ELF-1 (cell line): ENCODE measurements around the gene HKDC1.

Experiments used
- DNase-seq: peaks from one replicate; pipeline ENCODE4 v3.0.0-alpha.2; 2016; ENCODE audit warnings: low read depth, low spot score

HKDC1 gene

DNA sequence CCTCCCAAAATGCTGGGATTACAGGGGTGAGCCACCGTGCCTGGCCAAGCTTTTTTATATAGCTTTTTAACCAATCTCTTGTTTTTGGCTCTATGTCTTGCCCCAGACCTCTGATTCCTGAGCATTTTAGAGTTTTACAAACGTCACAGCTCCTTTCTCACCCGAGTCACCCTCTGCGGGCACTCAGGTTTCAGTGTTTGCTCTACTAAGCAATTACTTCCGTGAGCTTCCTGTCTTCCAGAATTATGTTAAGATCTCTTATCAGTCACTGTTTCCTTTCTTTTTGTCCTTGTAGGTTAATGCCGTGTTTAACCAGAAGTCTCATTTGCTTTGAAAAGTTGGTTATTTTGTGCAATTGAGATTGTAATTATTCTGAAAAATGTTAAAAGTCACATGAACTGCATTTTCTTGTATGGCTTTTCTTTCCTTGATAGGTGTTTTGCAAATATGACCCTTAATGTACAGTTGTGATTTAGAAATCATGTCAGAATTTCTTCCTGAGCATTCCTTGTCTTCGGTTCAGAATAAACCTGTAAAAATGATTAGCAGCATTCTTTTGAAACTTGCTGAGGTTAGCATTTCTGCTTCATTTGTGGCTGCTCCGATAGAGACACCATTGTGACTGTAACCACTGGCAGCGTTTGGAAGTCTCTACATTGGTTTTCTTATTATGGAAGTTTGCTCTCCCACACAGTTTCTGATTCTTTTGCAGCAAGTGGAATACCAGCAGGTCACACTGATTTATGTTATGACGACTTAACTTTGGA lies 4.5 kb upstream of the HKDC1 start:
- no peak for DNase-seq

DNA sequence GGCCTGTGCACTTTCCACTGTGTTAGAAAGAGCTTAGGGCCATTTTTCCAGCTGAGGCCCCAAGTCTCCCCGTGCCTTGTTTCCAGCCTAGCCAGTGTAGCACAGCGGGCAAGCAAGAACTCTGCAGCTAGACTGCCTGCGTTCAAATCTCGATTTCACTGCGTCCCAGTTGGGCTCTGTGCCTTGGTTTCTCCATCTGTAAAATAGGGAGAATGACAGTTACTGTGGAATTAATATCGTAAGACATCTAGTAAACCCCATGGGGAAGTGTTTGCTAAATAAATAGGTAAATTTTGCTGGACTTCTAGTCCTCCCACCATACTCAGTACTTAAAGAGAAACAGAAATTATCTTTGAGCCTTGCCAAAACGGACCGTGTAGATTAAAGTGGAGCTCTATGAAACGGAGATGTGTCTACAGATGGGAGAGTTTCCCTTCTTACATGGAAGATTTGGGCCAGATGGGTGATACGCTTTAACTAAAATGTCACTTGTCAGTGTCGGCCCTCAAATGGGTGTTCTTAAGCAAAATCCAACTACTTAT lies 3.5 kb upstream of the HKDC1 start:
- DNase-seq, result no peak

DNA sequence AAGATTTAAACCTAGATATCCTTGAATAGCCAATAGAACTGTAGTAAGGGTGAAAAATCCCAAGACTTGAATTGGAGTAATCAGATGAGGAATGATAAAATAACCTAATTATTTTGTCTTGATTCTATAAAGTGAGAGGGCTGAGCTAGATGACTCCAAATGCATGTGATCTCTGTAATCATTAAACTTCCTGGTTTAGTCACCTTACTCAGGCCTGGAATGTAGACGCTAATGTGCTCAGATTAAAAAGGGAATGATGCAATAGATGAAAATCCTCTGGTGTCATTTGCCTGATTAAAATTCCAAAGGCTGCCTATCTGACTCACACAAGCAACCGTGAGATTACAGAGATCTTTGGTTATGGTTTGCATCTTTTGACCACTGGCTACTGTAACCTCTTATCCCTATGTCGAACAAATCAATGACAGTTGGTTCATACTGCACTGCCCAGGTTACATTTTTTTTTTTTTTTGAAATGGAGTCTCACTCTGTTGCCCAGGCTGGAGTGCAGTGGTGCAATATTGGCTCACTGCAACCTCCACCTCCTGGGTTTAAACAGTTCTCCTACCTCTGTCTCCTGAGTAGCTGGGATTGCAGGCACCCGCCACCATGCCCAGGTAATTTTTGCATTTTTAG lies 2.9 kb upstream of the HKDC1 start:
- DNase-seq, result no peak

DNA sequence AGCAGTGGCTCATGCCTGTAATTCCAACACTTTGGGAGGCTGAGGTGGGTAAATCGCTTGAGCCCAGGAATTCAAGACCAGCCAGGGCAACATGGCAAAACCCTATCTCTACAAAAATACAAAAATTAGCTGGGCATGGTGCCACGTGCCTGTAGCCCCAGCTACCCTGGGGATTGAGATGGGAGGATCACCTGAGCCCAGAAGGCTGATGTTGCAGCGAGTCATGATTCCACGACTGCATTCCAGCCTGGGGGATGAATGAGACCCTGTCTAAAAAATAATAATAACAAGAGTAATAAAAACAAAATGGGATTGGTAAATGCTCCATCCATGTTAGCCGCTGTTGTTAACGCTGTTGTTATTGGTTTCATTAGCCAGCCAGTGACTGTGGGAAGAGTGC lies 1.3 kb upstream of the HKDC1 start:
- no peak for DNase-seq

DNA sequence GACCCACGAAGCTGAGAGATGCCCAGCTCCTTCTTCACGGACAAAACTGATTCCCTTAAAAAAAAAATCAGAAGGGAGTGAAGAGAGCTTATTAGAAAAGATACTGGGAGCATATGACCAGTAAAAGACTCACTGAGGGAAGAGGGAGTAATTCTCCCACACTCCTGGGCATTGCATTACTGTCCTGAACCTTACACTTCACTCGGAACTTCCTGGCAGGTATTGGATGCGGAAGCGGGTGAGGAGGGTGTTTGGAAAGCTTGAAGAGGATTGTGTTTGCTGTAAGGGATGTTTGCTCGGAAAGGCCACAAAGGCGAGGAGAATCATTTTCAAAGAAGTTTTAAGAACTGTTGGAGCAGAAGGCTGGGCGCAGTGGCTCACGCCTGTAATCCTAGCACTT lies 375 bp downstream of the HKDC1 start:
- DNase-seq, result no peak

DNA sequence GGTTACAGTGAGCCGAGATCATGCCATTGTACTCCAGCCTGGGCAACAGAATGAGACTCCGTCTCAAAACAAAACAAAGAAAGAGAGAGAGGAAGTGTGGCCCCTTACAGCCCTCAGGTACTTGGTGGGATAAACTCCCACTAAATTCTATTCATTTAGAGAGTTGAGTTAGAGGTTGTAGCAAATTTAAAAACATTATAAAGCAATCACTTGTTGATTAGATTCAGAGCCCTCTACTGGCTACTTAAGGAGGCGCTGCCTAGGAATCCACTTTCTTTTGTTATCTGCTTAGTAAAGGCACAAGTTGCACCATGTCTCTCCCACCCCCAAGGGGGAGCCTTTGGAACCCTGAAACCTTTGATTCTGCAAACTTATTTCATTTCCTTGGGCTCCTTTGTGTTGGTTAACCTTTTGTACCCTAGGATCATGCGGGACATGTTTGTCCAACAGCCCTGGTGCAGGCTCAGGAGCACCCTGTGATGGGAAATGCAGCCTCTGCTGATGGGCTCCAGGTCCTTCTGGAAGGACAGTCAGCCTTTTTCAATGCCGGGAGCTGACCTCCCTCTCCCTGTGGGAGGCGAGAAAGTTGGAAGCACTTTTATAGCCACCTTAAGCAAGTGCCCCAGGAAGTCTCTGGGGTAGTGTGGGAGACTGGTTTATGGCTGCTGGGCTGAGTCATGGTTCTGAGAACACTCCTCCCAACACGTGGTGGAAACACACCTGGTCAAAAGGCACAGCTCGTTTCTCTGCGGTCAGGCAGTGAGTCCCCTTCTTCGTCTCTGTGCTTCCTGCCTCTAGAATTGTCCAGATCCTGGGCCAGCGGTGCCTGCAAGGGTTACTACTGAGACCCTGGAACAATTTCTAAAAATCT lies 2.3 kb downstream of the HKDC1 start:
- DNase-seq, result peak; percentile 61

DNA sequence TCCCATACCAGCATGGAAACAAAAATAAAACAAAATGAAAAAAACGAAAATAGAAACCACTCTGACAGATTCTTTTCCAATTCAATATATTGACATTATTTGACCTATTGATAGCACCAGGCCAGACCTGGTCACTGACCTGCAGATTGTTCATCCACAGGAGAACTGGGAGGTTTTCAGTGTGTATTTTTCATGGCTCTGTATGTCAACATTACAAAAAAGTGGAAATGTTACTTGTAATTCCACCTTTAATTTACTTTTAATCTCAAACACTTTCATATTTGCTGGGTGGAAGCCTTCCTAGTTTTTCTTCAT lies 2.9 kb downstream of the HKDC1 start:
- DNase-seq, result no peak

DNA sequence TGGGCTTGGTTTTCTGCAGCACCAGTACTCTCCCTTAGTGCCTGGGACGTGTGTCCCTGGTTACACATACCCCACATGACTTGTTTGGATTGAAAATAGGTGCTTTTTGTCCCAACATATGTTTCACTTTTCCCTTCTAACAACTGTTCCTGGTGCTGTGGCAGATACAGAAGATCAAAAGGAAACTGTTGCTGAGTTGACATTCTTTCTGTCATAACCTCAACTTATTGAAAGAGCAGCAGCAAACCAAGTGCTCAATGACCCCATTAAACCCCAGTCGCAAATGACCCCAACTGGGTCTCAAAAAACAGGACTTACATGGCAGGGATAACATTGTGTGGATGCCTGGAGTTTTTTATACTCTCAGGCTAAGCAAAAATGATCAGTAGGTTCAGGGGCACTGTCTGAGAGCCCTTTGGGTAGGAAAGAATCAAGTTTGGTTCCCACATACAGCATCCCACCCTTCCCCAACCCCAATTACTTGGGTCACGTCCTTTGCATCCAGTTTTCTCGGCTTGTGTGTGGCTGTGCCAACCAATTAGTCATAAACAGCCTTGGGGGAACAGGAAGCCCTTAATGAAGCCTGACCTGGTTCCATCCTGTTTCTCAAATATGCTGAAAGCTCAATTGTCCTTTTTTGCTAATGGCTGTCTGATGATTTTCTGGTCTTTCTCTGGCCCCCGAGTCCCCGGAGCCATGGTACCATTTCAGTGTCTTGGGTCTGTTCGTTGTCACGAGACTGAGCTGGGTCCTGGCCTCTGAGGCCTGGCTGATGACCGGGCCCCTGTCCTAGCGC lies 4.9 kb downstream of the HKDC1 start:
- no peak for DNase-seq

DNA sequence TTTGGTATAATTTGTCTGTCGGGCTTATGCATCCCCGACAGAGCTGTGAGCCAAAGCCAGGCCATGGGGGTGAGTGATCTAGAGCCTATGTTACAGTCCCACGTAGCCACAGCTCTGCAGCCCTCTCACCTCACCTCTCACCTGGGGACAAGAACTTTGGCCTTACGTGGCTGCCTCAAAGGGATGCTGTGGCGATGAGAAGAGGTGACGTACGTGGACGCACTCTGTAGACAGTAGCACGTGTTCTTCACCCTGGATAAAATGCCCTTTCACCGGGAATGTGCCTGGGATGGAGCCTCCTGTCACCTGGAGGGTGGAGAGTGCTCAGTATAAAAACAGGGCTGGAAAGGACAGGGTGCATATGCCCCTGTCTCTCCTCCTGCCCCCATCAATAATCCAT lies 5.5 kb downstream of the HKDC1 start:
- DNase-seq, result no peak

DNA sequence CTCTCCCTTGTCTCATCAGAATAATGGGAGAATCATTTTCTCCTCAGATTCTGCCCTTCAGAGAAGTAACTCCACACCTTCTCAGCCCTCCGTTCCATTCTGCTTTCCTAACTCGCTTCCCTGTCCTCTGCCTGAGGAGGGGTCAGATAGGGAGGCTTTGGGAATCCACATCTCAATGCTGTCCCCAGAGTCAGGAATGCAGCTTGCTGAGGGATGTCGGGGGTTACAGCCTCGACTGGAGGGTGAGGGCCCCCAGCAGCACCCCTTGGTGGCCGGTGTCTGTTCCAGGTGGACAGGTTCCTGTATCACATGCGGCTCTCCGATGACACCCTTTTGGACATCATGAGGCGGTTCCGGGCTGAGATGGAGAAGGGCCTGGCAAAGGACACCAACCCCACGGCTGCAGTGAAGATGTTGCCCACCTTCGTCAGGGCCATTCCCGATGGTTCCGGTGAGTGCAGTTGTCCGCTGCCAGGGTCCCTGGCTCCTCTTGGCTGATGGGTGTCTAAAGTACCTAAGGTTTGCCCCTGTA lies 6.9 kb downstream of the HKDC1 start:
- DNase-seq, result no peak

DNA sequence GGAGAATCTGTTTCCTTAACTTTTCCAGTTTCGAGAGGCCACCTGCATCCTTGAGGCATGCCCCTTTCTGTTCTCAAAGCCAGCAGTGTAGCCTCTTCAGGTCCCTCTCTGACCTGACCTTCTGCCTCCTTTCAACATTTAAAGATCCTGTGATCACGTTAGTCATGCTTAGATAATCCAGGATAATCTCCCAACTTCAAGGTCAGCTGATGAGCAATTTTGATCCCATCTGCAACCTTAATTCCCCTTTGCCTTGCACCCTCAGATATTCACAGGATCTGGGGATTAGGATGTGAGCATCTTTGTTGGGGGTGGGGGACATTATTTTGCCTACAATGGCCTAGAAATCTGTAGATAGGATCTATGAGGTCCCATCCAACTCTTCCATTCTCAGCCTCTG lies 8.0 kb downstream of the HKDC1 start:
- DNase-seq, result no peak

DNA sequence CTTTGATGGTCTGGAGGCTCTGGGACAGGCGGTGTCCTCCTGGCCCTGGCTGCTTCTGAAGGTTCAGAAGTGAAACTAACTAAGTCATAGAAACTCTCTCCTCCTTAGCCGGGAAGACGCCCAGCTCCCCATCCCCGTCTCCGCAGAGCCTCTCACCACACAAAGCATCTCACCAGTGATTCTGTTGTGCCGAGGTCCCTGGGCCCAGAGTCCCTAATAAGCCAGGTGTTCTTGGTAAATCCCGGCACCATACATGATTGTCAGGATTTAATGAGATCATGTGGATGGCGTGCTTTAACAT lies 9.4 kb downstream of the HKDC1 start:
- DNase-seq, result no peak

DNA sequence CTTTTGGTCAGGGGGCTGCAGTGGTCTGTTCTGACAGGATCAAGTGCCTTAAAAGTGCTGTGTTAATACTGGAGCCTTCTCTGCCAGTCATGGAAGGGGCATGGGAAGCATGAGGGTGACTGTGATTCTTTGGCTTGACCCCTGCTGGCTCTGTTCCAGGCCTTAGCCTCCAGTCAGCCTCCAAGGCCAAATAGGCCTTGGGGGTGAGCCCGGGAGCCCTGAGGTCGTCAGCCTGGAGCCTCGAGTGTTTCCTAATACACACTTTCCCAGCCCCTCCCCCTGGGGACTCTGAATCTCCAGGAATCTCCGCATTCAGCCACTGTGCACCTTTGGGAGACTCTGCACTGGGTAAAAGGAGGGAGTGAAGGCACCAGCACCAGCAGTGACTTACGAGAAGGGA lies 10.0 kb downstream of the HKDC1 start:
- DNase-seq, result no peak

DNA sequence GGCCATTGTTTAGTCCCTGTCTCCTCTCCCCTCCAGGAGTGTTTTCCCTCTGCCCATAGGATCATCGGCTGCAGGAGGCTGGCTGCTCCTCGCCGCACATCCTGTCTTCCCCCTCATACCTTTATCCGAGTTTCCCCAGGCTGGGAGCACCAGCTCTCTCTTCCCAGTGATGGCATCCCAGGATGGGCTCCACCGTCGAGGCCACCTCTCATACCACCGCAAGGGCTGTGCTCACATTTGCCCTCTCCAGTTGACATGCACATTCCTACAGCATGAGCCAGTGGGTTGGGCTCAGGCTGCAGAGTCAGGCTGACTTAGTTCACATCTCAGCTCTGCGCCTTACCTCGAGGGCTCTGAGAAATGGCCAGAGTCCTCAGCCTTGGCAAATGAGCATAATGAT lies 12.1 kb downstream of the HKDC1 start:
- DNase-seq, result peak; percentile 80

DNA sequence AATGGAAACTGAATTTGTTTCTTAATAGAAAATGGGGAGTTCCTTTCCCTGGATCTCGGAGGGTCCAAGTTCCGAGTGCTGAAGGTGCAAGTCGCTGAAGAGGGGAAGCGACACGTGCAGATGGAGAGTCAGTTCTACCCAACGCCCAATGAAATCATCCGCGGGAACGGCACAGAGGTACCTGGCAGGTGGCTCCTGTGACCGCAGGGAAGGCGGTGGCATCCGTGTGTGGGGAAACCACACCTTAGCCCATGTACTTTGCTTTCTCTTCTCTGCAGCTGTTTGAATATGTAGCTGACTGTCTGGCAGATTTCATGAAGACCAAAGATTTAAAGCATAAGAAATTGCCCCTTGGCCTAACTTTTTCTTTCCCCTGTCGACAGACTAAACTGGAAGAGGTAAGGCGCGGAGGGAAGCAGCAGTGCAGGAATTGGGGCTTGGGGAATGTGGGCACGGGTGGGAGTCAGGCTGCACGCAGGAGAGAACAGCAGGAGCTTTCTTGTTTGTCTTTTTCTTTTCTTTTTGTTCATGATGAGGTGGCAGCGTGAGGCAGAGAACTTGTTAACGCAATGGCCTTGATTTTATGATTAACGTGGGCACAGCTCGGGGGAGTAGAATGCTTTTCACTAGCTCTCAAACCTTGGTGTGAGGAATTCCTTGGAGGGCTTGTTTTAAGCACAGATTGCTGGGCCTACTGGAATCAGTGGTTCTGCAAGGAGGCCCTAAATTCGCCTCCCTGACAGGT lies 12.8 kb downstream of the HKDC1 start:
- DNase-seq, result no peak

DNA sequence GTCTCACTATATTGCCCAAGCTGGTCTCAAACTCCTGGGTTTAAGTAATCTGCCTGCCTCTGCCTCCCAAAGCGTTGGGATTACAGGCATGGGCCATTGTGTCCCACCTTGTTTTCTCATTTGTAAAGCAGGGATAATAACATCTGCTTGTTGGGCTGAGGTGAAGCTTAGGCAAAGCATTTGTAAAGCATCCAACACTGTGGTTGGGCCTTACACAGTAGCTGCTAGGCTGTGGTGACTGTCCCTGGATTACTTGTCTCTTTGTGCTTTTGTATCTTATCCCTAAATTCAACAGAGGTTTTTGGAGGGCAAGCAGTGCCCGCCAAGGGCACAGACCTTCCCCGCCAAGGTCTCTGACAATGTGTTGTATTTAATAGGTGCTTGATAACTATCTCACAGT lies 14.3 kb downstream of the HKDC1 start:
- no peak for DNase-seq

DNA sequence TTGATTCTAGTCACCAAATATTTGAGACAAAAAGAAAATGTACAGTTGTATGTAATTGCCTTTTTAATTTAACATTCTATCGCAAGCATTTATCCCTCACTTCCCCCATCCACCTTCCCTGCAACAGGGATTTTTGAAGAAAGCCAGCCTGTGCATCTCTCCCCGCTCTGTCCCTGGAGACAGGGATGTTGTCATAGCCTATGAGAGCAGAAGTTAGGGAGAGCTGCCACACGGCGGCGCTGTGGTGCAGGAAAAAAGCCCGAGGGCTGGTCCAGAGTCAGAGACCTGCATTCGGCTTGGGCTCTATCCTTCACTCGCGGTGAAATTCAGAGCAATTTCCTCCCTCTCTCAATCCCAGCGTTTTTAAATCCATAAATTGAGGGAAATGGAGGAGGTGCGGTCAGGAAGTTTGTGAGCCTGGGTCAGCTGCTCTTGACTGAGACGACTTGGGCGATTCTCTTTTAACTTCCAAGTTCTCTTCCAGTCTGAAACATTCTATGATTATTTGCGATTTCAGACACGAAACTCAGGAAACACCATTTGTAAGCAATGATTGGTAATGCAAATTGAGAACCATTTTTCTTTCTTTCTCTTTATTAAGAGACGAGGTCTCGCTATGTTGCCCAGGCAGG lies 17.5 kb downstream of the HKDC1 start:
- peak; percentile 93 for DNase-seq

DNA sequence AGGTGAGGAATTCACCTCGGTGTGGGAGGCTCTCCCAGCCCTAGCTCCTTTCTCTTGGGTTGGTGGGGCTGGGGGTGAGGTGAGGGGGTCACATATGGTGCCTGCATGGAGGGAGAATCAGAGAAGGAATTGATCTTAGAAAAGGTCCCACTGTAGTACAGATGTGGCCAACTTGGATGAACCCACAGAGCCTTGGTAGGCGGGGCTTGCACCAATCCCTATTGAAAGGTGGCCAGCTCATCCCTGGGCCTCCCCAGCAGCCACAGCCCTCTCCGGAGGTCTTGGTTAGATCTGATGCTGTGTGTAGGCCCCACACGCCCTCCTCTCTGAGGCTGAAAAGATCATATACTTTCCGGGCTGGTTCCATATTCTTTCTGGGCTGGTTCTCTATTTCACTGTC lies 19.0 kb downstream of the HKDC1 start:
- DNase-seq, result no peak

DNA sequence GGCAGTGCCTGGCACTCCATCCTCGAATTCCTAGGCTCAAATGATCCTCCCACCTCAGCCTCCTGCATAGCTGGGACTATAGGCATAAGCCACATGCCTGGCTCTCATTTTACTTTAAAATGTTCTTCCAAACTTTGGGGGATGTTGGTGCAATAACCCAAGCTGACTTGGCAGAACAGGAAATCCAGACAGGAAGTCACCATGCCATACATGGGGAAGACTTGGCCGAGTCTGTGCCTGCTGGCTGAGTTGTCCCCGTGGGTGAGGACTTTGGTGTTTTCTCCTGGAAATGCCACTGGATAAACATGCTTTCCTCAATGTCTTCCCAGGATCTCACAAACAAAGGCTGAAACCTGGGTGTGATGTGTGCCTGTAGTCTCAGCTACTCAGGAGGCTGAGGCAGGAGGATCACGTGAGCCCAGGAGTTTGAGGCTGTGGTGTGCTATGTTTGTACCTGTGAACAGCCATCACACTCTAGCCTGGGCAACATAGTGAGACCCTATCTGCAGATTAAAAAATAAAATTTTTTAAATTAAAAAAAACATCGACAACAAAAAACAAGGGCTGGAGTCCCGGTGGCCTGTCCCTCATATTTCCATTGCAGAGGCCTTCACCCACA lies 19.8 kb downstream of the HKDC1 start:
- DNase-seq, result no peak

DNA sequence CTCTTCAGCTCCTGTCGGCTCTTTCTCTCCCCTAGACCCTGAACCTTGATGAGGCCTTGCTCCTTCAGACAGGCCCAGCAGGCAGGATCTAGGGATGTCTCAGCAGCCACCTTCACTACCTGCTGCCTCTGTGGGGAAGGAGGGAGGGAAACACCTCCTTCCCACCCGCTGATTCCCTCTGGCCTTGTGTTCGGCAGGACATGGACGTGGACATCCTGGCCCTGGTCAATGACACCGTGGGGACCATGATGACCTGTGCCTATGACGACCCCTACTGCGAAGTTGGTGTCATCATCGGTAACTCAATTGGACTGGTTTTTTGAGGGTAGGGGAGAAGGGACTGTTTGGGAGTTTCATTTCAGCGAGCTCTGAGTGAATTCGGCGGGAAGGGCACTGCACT lies 20.3 kb downstream of the HKDC1 start:
- DNase-seq, result no peak
